ENCODE data around the gene NOL11. TPM values are rescaled to one million over a fixed set of nuclear protein-coding genes. Genes with fewer than 3 reads are reported as not detected.

The NOL11 gene
- total and polyA plus RNA-seq, 12 donors, result 21.7 to 44.8 (median 24.7) TPM

GRCh38 chr17:67779098-67779672 is 61.4 kb downstream of the NOL11 start:
- Histone ChIP-seq H3K36me3 (no peaks in the 10 kb centered on the region), H3K4me3 (no peak overlapping the region), H3K4me1 (peaks cover 0 to 8% (median 6%) of the 10 kb centered on the region in 9 donors), H3K9me3 (no peaks in the 10 kb centered on the region), H3K27me3 (no peaks in the 10 kb centered on the region), H3K27ac (peak overlapping the region in 1 of 10 donors; percentile 25)
- DNase-seq (peak; percentile 37 to 53), ATAC-seq (peak; percentile 58 to 96 (median 88))
- intact Hi-C loops (cut with DNase I), result no loop called here
- 14 to 23% methylated on average over 13 of the region's 13 CpGs for WGBS, 2 donors
- TF ChIP-seq CTCF (IDR thresholded peaks at IDR 0.05), result peak; percentile 16 to 67 (median 54)

- ATAC-seq (peak in 2 of 8 donors; percentile 27 to 39), DNase-seq (peak in 1 of 2 donors; percentile 8)
- no peaks in the 10 kb centered on the region for H3K36me3 ChIP-seq
- no peaks in the 10 kb centered on the region for H3K27me3 ChIP-seq
- intact Hi-C loops (cut with DNase I), result no loop called here
- TF ChIP-seq CTCF (IDR thresholded peaks at IDR 0.05), result no peak
- H3K9me3 ChIP-seq, result no peaks in the 10 kb centered on the region
- H3K4me3 ChIP-seq, result no peak overlapping the region
- H3K27ac ChIP-seq, result no peak overlapping the region
- H3K4me1 ChIP-seq, result peaks cover 0 to 5% (median 0%) of the 10 kb centered on the region in 9 donors
- WGBS, 2 donors, result 70 to 77% methylated on average over 10 of the region's 10 CpGs
Observed at GRCh38 chr17:67784364-67785121, 66.8 kb downstream of the NOL11 start.

GRCh38 chr17:67785122-67785477 is 67.4 kb downstream of the NOL11 start:
- 95% methylated on average over 3 of the region's 3 CpGs for WGBS, 2 donors
- Histone ChIP-seq H3K36me3 (no peaks in the 10 kb centered on the region), H3K4me1 (peaks cover 0 to 3% (median 0%) of the 10 kb centered on the region in 9 donors), H3K9me3 (no peaks in the 10 kb centered on the region), H3K27ac (no peak overlapping the region), H3K27me3 (no peaks in the 10 kb centered on the region), H3K4me3 (no peak overlapping the region)
- no peak for TF ChIP-seq CTCF (IDR thresholded peaks at IDR 0.05)
- intact Hi-C loops (cut with DNase I), result no loop called here
- no peak for ATAC-seq
- no peak for DNase-seq

- Histone ChIP-seq H3K9me3 (no peaks in the 10 kb centered on the region), H3K36me3 (no peaks in the 10 kb centered on the region), H3K4me1 (peaks cover 0 to 3% (median 0%) of the 10 kb centered on the region in 9 donors), H3K27me3 (no peaks in the 10 kb centered on the region), H3K27ac (no peak overlapping the region), H3K4me3 (no peak overlapping the region)
- 92% methylated on average over 5 of the region's 5 CpGs for WGBS, 2 donors
- ATAC-seq, result no peak
- DNase-seq, result no peak
- intact Hi-C loops (cut with DNase I), result no loop called here
- TF ChIP-seq CTCF (IDR thresholded peaks at IDR 0.05), result no peak
Observed at GRCh38 chr17:67785504-67785903, 67.8 kb downstream of the NOL11 start.

Other genes with a start within 250 kb of the NOL11 start
- gene BPTF, start 107.6 kb downstream of the NOL11 start, total RNA-seq, result 100 to 1,000 TPM in 1 of 10 donors, 10 to 100 TPM in 9; 56.7 to 102 (median 86.6) TPM
- gene BPTF, start 107.6 kb downstream of the NOL11 start, polyA plus RNA-seq, result 10 to 100 TPM in 1 of 2 donors, 1 to 10 TPM in 1; 9.2 to 21.7 TPM